Left lung (tissue), 10 donors: Measurements from ENCODE around the gene COL1A2. TPM values are rescaled to one million over a fixed set of nuclear protein-coding genes. Genes with fewer than 3 reads are reported as not detected.
A peak's percentile ranks its signal among the peaks of the same experiment; 100 is the strongest.

Experiments
- ATAC-seq: fragments of 200-7000 bp; cut with Tn5 transposase; one replicate; pipeline ENCODE4 v1.9.1; 2020; ENCODE audit warnings: moderate library complexity
- DNase-seq, 4 donors: peaks; one replicate each; pipeline ENCODE4 v3.0.0-alpha.2; 2013 to 2020
- H3K27ac ChIP-seq, 2 donors: fragments of 200-600 bp; sonication (generic) in 1 of 2; one replicate each; pipeline versions ENCODE4 v1.5.0 to v1.8.0; 2020 to 2021
- H3K27me3 ChIP-seq, 2 donors: fragments of 200-600 bp; sonication (generic) in 1 of 2; one replicate each; pipeline versions ENCODE4 v1.5.0 to v1.8.0; 2020 to 2021
- H3K36me3 ChIP-seq, 2 donors: fragments of 200-600 bp; sonication (generic) in 1 of 2; one replicate each; pipeline versions ENCODE4 v1.5.0 to v1.8.0; 2020 to 2021
- H3K4me1 ChIP-seq, 2 donors: fragments of 200-600 bp; one replicate each; pipeline ENCODE4 v1.8.0; 2021
- H3K4me3 ChIP-seq, 2 donors: fragments of 200-600 bp; sonication (generic) in 1 of 2; one replicate each; pipeline versions ENCODE4 v1.5.0 to v1.8.0; 2020 to 2021; ENCODE audit warnings: mild to moderate bottlenecking in 1 of 2
- H3K9me3 ChIP-seq, 2 donors: fragments of 200-600 bp; sonication (generic) in 1 of 2; one replicate each; pipeline versions ENCODE4 v1.5.0 to v1.8.0; 2020 to 2021
- CTCF ChIP-seq, 2 donors: fragments of 200-600 bp; sonication (generic) in 1 of 2; IDR thresholded peaks; one replicate each; pipeline versions ENCODE4 v1.5.0 to v1.8.0; 2021; ENCODE audit warnings: antibody characterized with exemption in 2 of 2
- intact Hi-C, 2 donors: fragments of 100-400 bp; cut with DNase I; formaldehyde crosslinking; loops; one replicate each; pipeline versions ENCODE4 v1.11.2 to v1.14.2; 2022
- polyA plus RNA-seq, 6 donors: library from polyadenylated mRNA; unstranded; fragments of 120-200 nt; gene quantifications; one replicate each; pipeline ENCODE4 v1.2.1, GENCODE V29; 2013; ENCODE audit not compliant: insufficient read length in 6 of 6
- total RNA-seq, 2 donors: library from RNA; stranded (reverse); fragmentation: NEBNext Ultra II Directional; extraction: Animal tissue kit (Norgen Biotek cat#: 25700); gene quantifications; one replicate each; pipeline ENCODE4 v1.2.1, GENCODE V29; 2021
- donor health status: DM: no; HTN: yes; CAD: no.
- donor health status: DM: no; HTN: no; CAD: no.

Gene COL1A2
- total and polyA plus RNA-seq, 8 donors: 859 to 3,050 (median 1,195) TPM

GRCh38 chr7:94396037-94396431, 1.3 kb downstream of the COL1A2 start:
- Histone ChIP-seq H3K4me3 (peak overlapping the region; percentile 31 to 38), H3K27ac (peak overlapping the region; percentile 63 to 91), H3K27me3 (peaks cover 0 to 28% of the 10 kb centered on the region in 2 donors), H3K4me1 (peaks cover 0 to 4% of the 10 kb centered on the region in 2 donors), H3K9me3 (no peaks in the 10 kb centered on the region), H3K36me3 (no peaks in the 10 kb centered on the region)
- no peak for TF ChIP-seq CTCF (IDR thresholded peaks at IDR 0.05)
- intact Hi-C loops: loop anchor here in 1 of 2 donors (5.0 kb wide), 1 partner anchor 99 kb away; no protein-coding TSS in a partner anchor
- ATAC-seq: peak; percentile 24
- peak in 2 of 4 donors; percentile 53 to 64 for DNase-seq

GRCh38 chr7:94396596-94396995, 1.9 kb downstream of the COL1A2 start:
- H3K36me3 ChIP-seq: no peaks in the 10 kb centered on the region
- peak in 1 of 4 donors; percentile 22 for DNase-seq
- intact Hi-C loops: loop anchor here in 1 of 2 donors (5.0 kb wide), 1 partner anchor 99 kb away; no protein-coding TSS in a partner anchor
- ATAC-seq: no peak
- peaks cover 0 to 4% of the 10 kb centered on the region in 2 donors for H3K4me1 ChIP-seq
- H3K27ac ChIP-seq: peak overlapping the region in 1 of 2 donors; percentile 91
- H3K9me3 ChIP-seq: no peaks in the 10 kb centered on the region
- no peak for TF ChIP-seq CTCF (IDR thresholded peaks at IDR 0.05)
- peak overlapping the region; percentile 20 to 38 for H3K4me3 ChIP-seq
- H3K27me3 ChIP-seq: peaks cover 0 to 28% of the 10 kb centered on the region in 2 donors

GRCh38 chr7:94397722-94398121, 3.0 kb downstream of the COL1A2 start:
- H3K36me3 ChIP-seq: no peaks in the 10 kb centered on the region
- intact Hi-C loops: loop anchor here in 1 of 2 donors (5.0 kb wide), 1 partner anchor 100 kb away; no protein-coding TSS in a partner anchor
- peak overlapping the region in 1 of 2 donors; percentile 91 for H3K27ac ChIP-seq
- peak overlapping the region; percentile 20 to 38 for H3K4me3 ChIP-seq
- peaks cover 0 to 28% of the 10 kb centered on the region in 2 donors for H3K27me3 ChIP-seq
- TF ChIP-seq CTCF (IDR thresholded peaks at IDR 0.05): no peak
- DNase-seq: no peak
- H3K4me1 ChIP-seq: peaks cover 0 to 4% of the 10 kb centered on the region in 2 donors
- no peak for ATAC-seq
- H3K9me3 ChIP-seq: no peaks in the 10 kb centered on the region

- peaks cover 0 to 24% of the 10 kb centered on the region in 2 donors for H3K27me3 ChIP-seq
- intact Hi-C loops: loop anchor here in 1 of 2 donors (5.0 kb wide), 1 partner anchor 102 kb away; no protein-coding TSS in a partner anchor
- peak overlapping the region; percentile 20 to 38 for H3K4me3 ChIP-seq
These were observed 4.1 kb downstream of the COL1A2 start for GRCh38 chr7:94398841-94399240.

More at GRCh38 chr7:94398841-94399240, 4.1 kb downstream of the COL1A2 start:
- DNase-seq: no peak
- H3K27ac ChIP-seq: peak overlapping the region in 1 of 2 donors; percentile 91
- peaks cover 0 to 4% of the 10 kb centered on the region in 2 donors for H3K4me1 ChIP-seq
- H3K9me3 ChIP-seq: no peaks in the 10 kb centered on the region
- no peaks in the 10 kb centered on the region for H3K36me3 ChIP-seq
- no peak for TF ChIP-seq CTCF (IDR thresholded peaks at IDR 0.05)
- ATAC-seq: no peak
